ENCODE measurements around the gene KRTAP17-1.

GRCh38 chr17:41315204-41315794 lies at the start of gene KRTAP17-1:
- no peak for TF ChIP-seq CTCF (IDR thresholded peaks at IDR 0.05)
- TF ChIP-seq POLR2A (IDR thresholded peaks at IDR 0.05; ENCODE audit: low read depth) = no peak
- TF ChIP-seq POLR2AphosphoS5 (IDR thresholded peaks at IDR 0.05) = no peak
- TF ChIP-seq EP300 (IDR thresholded peaks at IDR 0.05) = no peak
